Astrocyte (in vitro differentiated cells and primary cell): ENCODE results near the gene ZC3H18.

Source experiments
- EZH2 ChIP-seq: IDR thresholded peaks from 2 replicates; pipeline ENCODE4 v1.6.1; 2012; ENCODE audit warnings: mild to moderate bottlenecking, low read length, inconsistent platforms; ENCODE audit not compliant: insufficient read depth
- TF ChIP-seq, protein P1 (sequence below): IDR thresholded peaks from 2 replicates; pipeline ENCODE4 v1.5.1; 2011; ENCODE audit warnings: low read depth, mild to moderate bottlenecking, inconsistent platforms, low read length, moderate library complexity; ENCODE audit not compliant: insufficient read depth

DNA sequence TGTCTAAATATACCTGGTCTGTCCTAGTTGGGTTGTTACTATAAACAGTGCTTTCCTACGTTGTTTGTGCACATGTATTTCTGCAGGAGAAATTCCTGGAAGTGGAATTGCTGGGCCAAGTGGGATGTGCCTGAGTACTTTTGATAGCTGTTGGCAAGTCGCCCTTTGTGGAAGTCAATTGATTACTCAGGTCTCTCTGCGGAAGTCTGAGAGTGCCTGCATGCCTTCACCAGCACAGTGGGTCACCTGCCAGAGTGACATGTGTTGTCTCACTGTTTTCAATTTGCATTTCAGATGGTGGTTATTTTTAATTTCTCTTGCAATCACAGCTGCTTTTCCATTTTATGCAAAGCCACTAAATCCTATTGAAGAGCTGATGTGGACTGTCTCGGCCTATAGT, 94.9 kb downstream of the ZC3H18 start:
- TF ChIP-seq, protein P1, sequence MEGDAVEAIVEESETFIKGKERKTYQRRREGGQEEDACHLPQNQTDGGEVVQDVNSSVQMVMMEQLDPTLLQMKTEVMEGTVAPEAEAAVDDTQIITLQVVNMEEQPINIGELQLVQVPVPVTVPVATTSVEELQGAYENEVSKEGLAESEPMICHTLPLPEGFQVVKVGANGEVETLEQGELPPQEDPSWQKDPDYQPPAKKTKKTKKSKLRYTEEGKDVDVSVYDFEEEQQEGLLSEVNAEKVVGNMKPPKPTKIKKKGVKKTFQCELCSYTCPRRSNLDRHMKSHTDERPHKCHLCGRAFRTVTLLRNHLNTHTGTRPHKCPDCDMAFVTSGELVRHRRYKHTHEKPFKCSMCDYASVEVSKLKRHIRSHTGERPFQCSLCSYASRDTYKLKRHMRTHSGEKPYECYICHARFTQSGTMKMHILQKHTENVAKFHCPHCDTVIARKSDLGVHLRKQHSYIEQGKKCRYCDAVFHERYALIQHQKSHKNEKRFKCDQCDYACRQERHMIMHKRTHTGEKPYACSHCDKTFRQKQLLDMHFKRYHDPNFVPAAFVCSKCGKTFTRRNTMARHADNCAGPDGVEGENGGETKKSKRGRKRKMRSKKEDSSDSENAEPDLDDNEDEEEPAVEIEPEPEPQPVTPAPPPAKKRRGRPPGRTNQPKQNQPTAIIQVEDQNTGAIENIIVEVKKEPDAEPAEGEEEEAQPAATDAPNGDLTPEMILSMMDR: no peak
- no peak for TF ChIP-seq EZH2
